IMR-90 (cell line): ENCODE data around the gene CD86. TPM values are rescaled to one million over a fixed set of nuclear protein-coding genes. Genes with fewer than 3 reads are reported as not detected.

Source experiments
- ATAC-seq: fragments of 200-7000 bp; cut with Tn5 transposase; 2 replicates; pipeline ENCODE4 v1.9.1; 2020; ENCODE audit warnings: low read depth, mild to moderate bottlenecking, moderate library complexity
- BruUV-seq: library from RNA; stranded (reverse); fragments of 400-500 nt; replicated peaks from 2 replicates; lab custom pipeline; 2021; lab: Mats Ljungman, UMichigan
- CTCF ChIA-PET: fragments of 300-600 bp; formaldehyde crosslinking; extraction: SDS; loops from one replicate; lab custom pipeline; 2021; ENCODE audit warnings: antibody characterized with exemption; lab: Yijun Ruan, JAX
- POLR2A ChIA-PET: fragments of 300-600 bp; sonication (Branson Sonifier 250); formaldehyde crosslinking; loops from one replicate; lab custom pipeline; 2022; ENCODE audit warnings: antibody characterized with exemption; ENCODE audit not compliant: unreplicated experiment; lab: Charles Lee
- DNase-seq: peaks from one replicate; pipeline ENCODE4 v3.0.0; 2013
- H2AFZ ChIP-seq: replicated peaks from 2 replicates; pipeline ENCODE3; 2013; ENCODE audit warnings: low read length, mild to moderate bottlenecking; ENCODE audit not compliant: poor library complexity
- H2AK5ac ChIP-seq: 2 replicates; pipeline ENCODE4 v1.6.1; 2013; ENCODE audit warnings: low read depth, low read length, inconsistent platforms
- H2AK9ac ChIP-seq: replicated peaks from 2 replicates; pipeline ENCODE3; 2013; ENCODE audit warnings: mild to moderate bottlenecking, low read depth, low read length, moderate library complexity; ENCODE audit not compliant: poor library complexity
- H2BK120ac ChIP-seq: 2 replicates; pipeline ENCODE4 v1.6.1; 2013; ENCODE audit warnings: low read depth, low read length, inconsistent platforms
- H2BK15ac ChIP-seq: 3 replicates; pipeline ENCODE4 v1.6.1; 2013; ENCODE audit warnings: low read depth, low read length, inconsistent platforms
- H2BK20ac ChIP-seq: 2 replicates; pipeline ENCODE4 v1.6.1; 2013; ENCODE audit warnings: low read depth, mild to moderate bottlenecking, inconsistent platforms, low read length, moderate library complexity
- H2BK5ac ChIP-seq: 2 replicates; pipeline ENCODE4 v1.6.1; 2013; ENCODE audit warnings: mild to moderate bottlenecking, low read depth, low read length, inconsistent platforms; ENCODE audit not compliant: poor library complexity, severe bottlenecking
- H3K14ac ChIP-seq: replicated peaks from 2 replicates; pipeline ENCODE4 v1.6.1; 2013; ENCODE audit warnings: low read depth, low read length, inconsistent platforms
- H3K18ac ChIP-seq: 2 replicates; pipeline ENCODE4 v1.6.1; 2013; ENCODE audit warnings: low read depth, low read length, control low read depth
- H3K23ac ChIP-seq: 2 replicates; pipeline ENCODE4 v1.6.1; 2013; ENCODE audit warnings: low read depth, low read length, inconsistent platforms
- H3K27ac ChIP-seq: 2 replicates; pipeline ENCODE4 v1.5.1; 2013; ENCODE audit warnings: mild to moderate bottlenecking, control low read depth, low read length; ENCODE audit not compliant: insufficient read depth
- H3K27me3 ChIP-seq: 2 replicates; pipeline ENCODE4 v1.6.1; 2013; ENCODE audit warnings: low read length; ENCODE audit not compliant: control insufficient read depth, insufficient read depth
- H3K36me3 ChIP-seq: 2 replicates; pipeline ENCODE4 v1.6.1; 2013; ENCODE audit warnings: low read length, mixed read lengths; ENCODE audit not compliant: control insufficient read depth, insufficient read depth
- H3K4ac ChIP-seq: 2 replicates; pipeline ENCODE4 v1.6.1; 2013; ENCODE audit warnings: low read depth, low read length, inconsistent platforms
- H3K4me1 ChIP-seq: 2 replicates; pipeline ENCODE4 v1.6.1; 2013; ENCODE audit warnings: low read length, mixed read lengths; ENCODE audit not compliant: control insufficient read depth, insufficient read depth
- H3K4me2 ChIP-seq: 2 replicates; pipeline ENCODE4 v1.6.1; 2013; ENCODE audit warnings: low read depth, mild to moderate bottlenecking, control low read depth, low read length, moderate library complexity
- H3K4me3 ChIP-seq: 2 replicates; pipeline ENCODE4 v1.5.1; 2013; ENCODE audit warnings: low read depth, mild to moderate bottlenecking, control low read depth, low read length, moderate library complexity; ENCODE audit not compliant: insufficient read depth
- H3K56ac ChIP-seq: 2 replicates; pipeline ENCODE4 v1.6.1; 2013; ENCODE audit warnings: low read length, inconsistent platforms; ENCODE audit not compliant: insufficient read depth; ENCODE audit errors: extremely low read depth
- H3K79me1 ChIP-seq, 2 experiments: 2 replicates each; pipeline ENCODE4 v1.6.1; 2013; ENCODE audit warnings: low read length in 2 of 2, inconsistent platforms in 1 of 2, low read depth in 1 of 2
- H3K9ac ChIP-seq: 2 replicates; pipeline ENCODE4 v1.6.1; 2013; ENCODE audit warnings: low read depth, low read length, control low read depth
- H3K9me1 ChIP-seq: 2 replicates; pipeline ENCODE4 v1.6.1; 2013; ENCODE audit warnings: low read length, inconsistent platforms; ENCODE audit not compliant: insufficient read depth
- H3K9me3 ChIP-seq: 2 replicates; pipeline ENCODE4 v1.6.1; 2013; ENCODE audit warnings: low read length; ENCODE audit not compliant: control insufficient read depth, insufficient read depth
- H4K20me1 ChIP-seq: 2 replicates; pipeline ENCODE4 v1.6.1; 2013; ENCODE audit warnings: low read length, inconsistent platforms; ENCODE audit not compliant: insufficient read depth
- H4K5ac ChIP-seq: 2 replicates; pipeline ENCODE4 v1.6.1; 2013; ENCODE audit warnings: mild to moderate bottlenecking, low read depth, low read length, control low read depth
- H4K8ac ChIP-seq, 2 experiments: 2 replicates each; pipeline ENCODE4 v1.6.1; 2013; ENCODE audit warnings: low read depth in 2 of 2, low read length in 2 of 2, control low read depth in 1 of 2, inconsistent platforms in 1 of 2
- H4K91ac ChIP-seq: 2 replicates; pipeline ENCODE4 v1.6.1; 2013; ENCODE audit warnings: low read depth, low read length, inconsistent platforms; ENCODE audit not compliant: insufficient read depth
- BHLHE40 ChIP-seq: fragments of 150-350 bp; IDR thresholded peaks from 2 replicates; pipeline ENCODE4 v1.6.1; 2016; ENCODE audit warnings: mild to moderate bottlenecking, low read depth, low read length
- CEBPB ChIP-seq: IDR thresholded peaks from 2 replicates; pipeline ENCODE4 v1.6.1; 2012; ENCODE audit warnings: low read depth, low read length, improper control_type of control experiment
- CHD1 ChIP-seq: IDR thresholded peaks from 2 replicates; pipeline ENCODE4 v1.6.1; 2012; ENCODE audit warnings: low read depth, low read length, improper control_type of control experiment
- ELK1 ChIP-seq: fragments of 150-350 bp; IDR thresholded peaks from 2 replicates; pipeline ENCODE4 v1.6.1; 2016; ENCODE audit warnings: low read depth, mild to moderate bottlenecking, low read length, moderate library complexity, borderline replicate concordance
- MAFK ChIP-seq: IDR thresholded peaks from 2 replicates; pipeline ENCODE4 v1.6.1; 2012; ENCODE audit warnings: low read depth, low read length, improper control_type of control experiment
- MAZ ChIP-seq: IDR thresholded peaks from 2 replicates; pipeline ENCODE4 v1.6.1; 2012; ENCODE audit warnings: low read depth, mild to moderate bottlenecking, low read length, improper control_type of control experiment, moderate library complexity, borderline replicate concordance
- MXI1 ChIP-seq: IDR thresholded peaks from 2 replicates; pipeline ENCODE4 v1.6.1; 2012; ENCODE audit warnings: low read depth, mild to moderate bottlenecking, low read length, moderate library complexity, borderline replicate concordance
- NFE2L2 ChIP-seq: fragments of 150-350 bp; IDR thresholded peaks from 2 replicates; pipeline ENCODE4 v1.6.1; 2016; ENCODE audit warnings: low read depth, mild to moderate bottlenecking, low read length
- RAD21 ChIP-seq: IDR thresholded peaks from 2 replicates; pipeline ENCODE4 v1.6.1; 2012; ENCODE audit warnings: low read length, improper control_type of control experiment
- SMC3 ChIP-seq: fragments of 150-350 bp; IDR thresholded peaks from 2 replicates; pipeline ENCODE4 v1.6.1; 2016; ENCODE audit warnings: low read depth, mild to moderate bottlenecking, antibody characterized with exemption, low read length, moderate library complexity
- WGBS, 2 experiments: methylation state at CpG; one replicate each; pipeline versions ENCODE4 v1.1.5 to v1.1.7; 2013; ENCODE audit warnings: missing lambda C conversion rate in 2 of 2; ENCODE audit not compliant: insufficient read length in 1 of 2; ENCODE audit errors: extremely low coverage in 2 of 2; 5-methylcytosine and 5-hydroxymethylcytosine counted together
- dilution Hi-C: fragments of 300-500 bp; cut with HindIII; formaldehyde crosslinking; loops from one replicate; pipeline ENCODE4 v1.14.3; 2018; ENCODE audit warnings: low sequenced_read_pairs; ENCODE audit not compliant: unreplicated experiment
- in situ Hi-C: fragments of 300-500 bp; cut with MboI; formaldehyde crosslinking; loops from 3 replicates; pipeline ENCODE4 v1.14.3; 2019; ENCODE audit warnings: low sequenced_read_pairs, inconsistent platforms, mixed read lengths
- intact Hi-C: fragments of 100-400 bp; cut with micrococcal nuclease; formaldehyde crosslinking; loops from 2 replicates; pipeline ENCODE4 v1.10.0; 2022
- polyA plus RNA-seq, 3 experiments: library from polyadenylated mRNA; depleted of rRNA; stranded (reverse); fragments of >200 nt; gene quantifications; 2 replicates each; pipeline ENCODE4 v1.2.3, GENCODE V29; 2012; ENCODE audit warnings: low replicate concordance in 1 of 3
- total RNA-seq: library from RNA; depleted of rRNA; stranded (reverse); fragments of >200 nt; gene quantifications from 2 replicates; pipeline ENCODE4 v1.2.3, GENCODE V29; 2012
- TF ChIP-seq, protein P1 (sequence below): fragments of 150-350 bp; IDR thresholded peaks from 2 replicates; pipeline ENCODE4 v1.6.1; 2017; ENCODE audit warnings: mild to moderate bottlenecking, antibody characterized with exemption, low read length, low read depth
- TF ChIP-seq, protein P2 (sequence below): conservative IDR thresholded peaks from 2 replicates; pipeline ENCODE4 v1.5.1; 2012; ENCODE audit warnings: mild to moderate bottlenecking, low read depth, low read length, improper control_type of control experiment

Gene CD86
- total and polyA plus RNA-seq, 2 of the 4 experiments (the other 2 are of a cell fraction) = not detected

DNA sequence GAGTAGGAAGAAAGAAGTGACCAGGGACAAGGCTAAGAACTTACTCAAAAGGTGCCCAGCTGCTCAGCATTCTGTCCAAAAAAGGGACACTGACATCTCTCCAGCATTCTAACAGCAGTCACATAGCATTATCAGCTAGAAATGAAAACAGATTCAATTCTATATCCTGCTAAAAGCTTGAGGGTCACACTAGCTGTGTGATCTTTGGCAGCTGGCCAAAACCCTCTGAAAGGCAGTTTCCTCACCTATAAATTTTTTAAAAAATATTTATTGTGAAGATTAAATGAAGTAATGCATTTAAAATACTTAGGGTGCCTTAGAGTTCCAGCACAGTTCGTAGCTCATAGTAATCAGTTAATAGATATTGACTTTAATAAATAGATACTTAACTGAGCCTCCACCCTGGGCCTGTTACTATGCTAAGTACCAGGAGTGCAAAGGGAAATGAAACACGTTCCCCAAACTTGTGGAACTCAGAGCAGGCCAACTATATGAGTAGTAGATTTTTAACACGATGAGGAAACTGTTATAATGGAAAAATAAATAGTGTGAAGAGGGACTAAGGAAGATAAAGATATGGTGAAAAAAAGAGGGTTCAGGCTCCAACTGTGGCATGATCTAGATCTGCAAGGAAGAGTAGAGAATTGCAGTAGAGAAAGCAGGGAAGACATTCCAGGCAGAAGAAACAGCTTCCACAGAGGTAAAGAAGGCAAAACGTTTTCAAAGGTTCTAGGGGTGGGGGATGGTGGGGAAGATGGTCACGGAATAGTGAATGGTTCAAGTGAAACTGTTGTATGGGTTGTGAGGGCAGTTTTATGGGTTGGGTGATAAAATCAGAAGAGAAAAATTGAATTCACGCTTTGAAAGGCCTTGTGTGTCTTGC lies 11.4 kb downstream of the CD86 start:
- Histone ChIP-seq H2AK5ac (no peak overlapping the region), H3K27me3 (no peaks in the 10 kb centered on the region), H2BK15ac (no peak overlapping the region), H3K4ac (no peak overlapping the region), H3K4me1 (no peaks in the 10 kb centered on the region), H2BK20ac (no peak overlapping the region), H3K14ac (no peak overlapping the region), H2AK9ac (no peak overlapping the region), H3K79me1 (no peaks in the 10 kb centered on the region), H3K9me3 (no peaks in the 10 kb centered on the region), H4K91ac (no peak overlapping the region), H2AFZ (no peak overlapping the region), H4K8ac (no peak overlapping the region), H3K4me2 (no peak overlapping the region), H3K27ac (no peak overlapping the region), H2BK5ac (no peak overlapping the region), H4K5ac (no peak overlapping the region), H3K4me3 (no peak overlapping the region), H3K23ac (no peak overlapping the region), H2BK120ac (no peak overlapping the region), H3K9ac (no peak overlapping the region), H3K36me3 (no peaks in the 10 kb centered on the region), H4K20me1 (no peaks in the 10 kb centered on the region), H3K56ac (no peak overlapping the region), H3K9me1 (no peaks in the 10 kb centered on the region), H3K18ac (no peak overlapping the region)
- ChIA-PET POLR2A (no interaction called here), CTCF (no interaction called here)
- dilution Hi-C loops = no loop called here
- DNase-seq (no peak), ATAC-seq (no peak)
- BruUV-seq = no TSS peak
- WGBS, 2 experiments = 34 to 100% methylated on average over 1 to 4 of the region's 6 CpGs
- TF ChIP-seq MAFK (no peak), ELK1 (no peak), CHD1 (no peak), RAD21 (no peak), MAZ (no peak), CEBPB (no peak), SMC3 (no peak), NFE2L2 (no peak), BHLHE40 (no peak), MXI1 (no peak)
- TF ChIP-seq, protein P1, sequence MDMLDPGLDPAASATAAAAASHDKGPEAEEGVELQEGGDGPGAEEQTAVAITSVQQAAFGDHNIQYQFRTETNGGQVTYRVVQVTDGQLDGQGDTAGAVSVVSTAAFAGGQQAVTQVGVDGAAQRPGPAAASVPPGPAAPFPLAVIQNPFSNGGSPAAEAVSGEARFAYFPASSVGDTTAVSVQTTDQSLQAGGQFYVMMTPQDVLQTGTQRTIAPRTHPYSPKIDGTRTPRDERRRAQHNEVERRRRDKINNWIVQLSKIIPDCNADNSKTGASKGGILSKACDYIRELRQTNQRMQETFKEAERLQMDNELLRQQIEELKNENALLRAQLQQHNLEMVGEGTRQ = no peak
- TF ChIP-seq, protein P2, sequence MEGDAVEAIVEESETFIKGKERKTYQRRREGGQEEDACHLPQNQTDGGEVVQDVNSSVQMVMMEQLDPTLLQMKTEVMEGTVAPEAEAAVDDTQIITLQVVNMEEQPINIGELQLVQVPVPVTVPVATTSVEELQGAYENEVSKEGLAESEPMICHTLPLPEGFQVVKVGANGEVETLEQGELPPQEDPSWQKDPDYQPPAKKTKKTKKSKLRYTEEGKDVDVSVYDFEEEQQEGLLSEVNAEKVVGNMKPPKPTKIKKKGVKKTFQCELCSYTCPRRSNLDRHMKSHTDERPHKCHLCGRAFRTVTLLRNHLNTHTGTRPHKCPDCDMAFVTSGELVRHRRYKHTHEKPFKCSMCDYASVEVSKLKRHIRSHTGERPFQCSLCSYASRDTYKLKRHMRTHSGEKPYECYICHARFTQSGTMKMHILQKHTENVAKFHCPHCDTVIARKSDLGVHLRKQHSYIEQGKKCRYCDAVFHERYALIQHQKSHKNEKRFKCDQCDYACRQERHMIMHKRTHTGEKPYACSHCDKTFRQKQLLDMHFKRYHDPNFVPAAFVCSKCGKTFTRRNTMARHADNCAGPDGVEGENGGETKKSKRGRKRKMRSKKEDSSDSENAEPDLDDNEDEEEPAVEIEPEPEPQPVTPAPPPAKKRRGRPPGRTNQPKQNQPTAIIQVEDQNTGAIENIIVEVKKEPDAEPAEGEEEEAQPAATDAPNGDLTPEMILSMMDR = no peak
- in situ Hi-C loops = no loop called here
- intact Hi-C loops = no loop called here
